ENCODE results near the gene SUSD4.

The SUSD4 gene

GRCh38 chr1:223248770-223249140 lies 115.2 kb downstream of the SUSD4 start:
- TF ChIP-seq, protein P1, sequence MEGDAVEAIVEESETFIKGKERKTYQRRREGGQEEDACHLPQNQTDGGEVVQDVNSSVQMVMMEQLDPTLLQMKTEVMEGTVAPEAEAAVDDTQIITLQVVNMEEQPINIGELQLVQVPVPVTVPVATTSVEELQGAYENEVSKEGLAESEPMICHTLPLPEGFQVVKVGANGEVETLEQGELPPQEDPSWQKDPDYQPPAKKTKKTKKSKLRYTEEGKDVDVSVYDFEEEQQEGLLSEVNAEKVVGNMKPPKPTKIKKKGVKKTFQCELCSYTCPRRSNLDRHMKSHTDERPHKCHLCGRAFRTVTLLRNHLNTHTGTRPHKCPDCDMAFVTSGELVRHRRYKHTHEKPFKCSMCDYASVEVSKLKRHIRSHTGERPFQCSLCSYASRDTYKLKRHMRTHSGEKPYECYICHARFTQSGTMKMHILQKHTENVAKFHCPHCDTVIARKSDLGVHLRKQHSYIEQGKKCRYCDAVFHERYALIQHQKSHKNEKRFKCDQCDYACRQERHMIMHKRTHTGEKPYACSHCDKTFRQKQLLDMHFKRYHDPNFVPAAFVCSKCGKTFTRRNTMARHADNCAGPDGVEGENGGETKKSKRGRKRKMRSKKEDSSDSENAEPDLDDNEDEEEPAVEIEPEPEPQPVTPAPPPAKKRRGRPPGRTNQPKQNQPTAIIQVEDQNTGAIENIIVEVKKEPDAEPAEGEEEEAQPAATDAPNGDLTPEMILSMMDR (conservative IDR thresholded peaks at IDR 0.05), result no peak
- H3K27ac ChIP-seq, result no peak overlapping the region

GRCh38 chr1:223248001-223248769 lies 115.8 kb downstream of the SUSD4 start:
- no peak overlapping the region for H3K27ac ChIP-seq
- TF ChIP-seq, protein P1 (conservative IDR thresholded peaks at IDR 0.05), result no peak

DNA sequence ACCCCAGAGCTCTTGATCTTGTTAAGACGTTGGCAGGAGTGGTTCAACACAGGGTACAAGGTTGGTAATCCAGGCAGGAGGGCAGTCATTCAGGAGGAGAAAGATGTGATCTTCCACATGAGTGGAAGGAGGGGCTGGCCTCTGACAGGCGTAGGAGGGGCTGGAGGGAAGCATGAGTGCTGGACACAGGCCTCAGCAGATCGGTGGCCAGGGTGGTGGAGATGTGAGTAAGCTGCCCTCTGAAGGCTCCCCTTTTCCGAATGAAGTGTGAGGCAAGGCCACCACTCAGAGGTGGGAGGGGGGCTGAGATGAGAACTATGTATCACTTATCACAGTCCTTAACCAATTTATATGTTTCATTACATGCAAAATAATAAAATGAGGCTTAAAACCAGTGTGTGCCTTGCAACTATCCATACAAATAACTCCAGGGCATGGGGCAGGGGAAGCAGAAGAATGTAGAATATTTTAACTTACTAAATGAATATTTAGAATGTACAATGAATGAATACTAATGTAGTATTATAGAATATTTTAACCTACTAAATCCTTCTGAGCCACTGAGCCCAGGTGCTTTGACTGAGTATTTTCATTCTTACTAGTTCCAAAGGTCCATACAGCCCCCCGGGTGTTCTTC lies 117.4 kb downstream of the SUSD4 start:
- TF ChIP-seq, protein P1 (conservative IDR thresholded peaks at IDR 0.05), result no peak
- H3K27ac ChIP-seq, result no peak overlapping the region

DNA sequence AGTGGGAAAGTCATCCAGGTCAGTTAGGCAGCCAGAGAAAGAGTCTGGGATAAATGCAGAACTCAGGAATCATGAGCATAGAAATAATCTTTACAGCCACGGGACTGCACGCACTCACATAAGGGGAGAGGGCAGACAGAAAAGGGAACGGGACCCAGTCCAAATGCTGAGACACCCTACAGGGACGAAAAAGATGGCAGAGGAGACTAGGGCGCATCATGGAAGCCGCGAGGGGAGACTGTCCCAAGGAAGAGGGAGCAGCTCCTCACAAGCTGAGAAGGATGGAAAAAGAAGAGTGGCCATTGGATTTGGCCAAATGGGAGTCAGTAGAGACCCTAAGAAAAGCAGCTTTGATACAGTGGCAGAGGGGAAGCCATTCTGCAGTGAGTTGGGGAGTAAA lies 118.0 kb downstream of the SUSD4 start:
- TF ChIP-seq, protein P1 (conservative IDR thresholded peaks at IDR 0.05), result no peak
- no peak overlapping the region for H3K27ac ChIP-seq

DNA sequence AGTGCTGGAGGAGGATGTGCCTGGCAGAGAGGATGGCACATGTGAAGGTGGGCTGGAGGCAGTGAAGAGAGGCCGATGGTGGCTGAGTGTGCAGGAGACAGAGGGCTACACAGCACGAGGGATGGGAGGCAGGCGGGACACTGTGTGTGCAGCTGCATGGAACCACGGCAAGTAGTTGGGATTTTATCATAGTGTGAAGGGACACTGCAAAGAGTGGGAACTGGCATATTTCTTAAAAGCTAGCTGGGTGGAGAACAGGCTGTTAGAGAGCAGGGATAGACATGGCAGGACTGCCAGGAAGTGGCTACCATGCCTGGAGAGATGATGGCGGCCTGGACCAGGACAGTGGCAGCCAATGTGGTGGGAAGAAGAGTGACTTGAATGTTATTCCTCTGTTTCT lies 118.6 kb downstream of the SUSD4 start:
- H3K27ac ChIP-seq, result no peak overlapping the region

DNA sequence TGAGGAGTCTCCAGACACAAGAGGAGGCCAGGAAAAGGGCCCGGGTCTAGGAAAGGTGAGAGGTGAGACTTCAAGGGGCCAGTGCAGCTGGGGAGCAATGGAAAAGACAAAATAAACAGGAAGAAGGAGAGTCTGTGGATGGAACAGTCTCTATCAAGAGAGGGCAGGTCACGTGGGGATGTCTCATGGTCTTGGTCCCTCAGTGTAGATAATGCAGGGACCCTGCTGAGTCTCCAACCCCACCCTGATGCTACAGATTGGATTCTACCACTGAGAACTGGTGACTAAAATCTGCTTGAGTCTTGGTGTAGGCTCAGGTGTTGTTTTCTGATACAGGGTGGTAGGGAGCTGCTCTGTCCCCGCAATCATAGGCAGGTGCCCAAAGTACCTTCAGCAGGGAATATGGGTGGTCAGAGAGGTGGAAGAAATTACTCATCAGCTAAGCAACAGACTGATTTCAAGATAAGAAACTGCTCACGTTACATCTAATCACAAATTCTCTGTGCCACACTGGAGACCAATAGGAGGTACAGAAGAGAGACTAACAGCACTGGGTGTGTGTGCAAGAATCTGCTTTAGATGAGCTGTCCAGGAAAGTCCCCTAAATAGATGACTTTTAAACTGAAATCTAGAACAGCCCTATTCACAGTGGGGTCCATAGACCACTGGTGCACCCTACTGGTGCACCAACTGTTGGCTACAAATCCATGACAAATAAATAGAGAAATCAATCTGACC lies 119.4 kb downstream of the SUSD4 start:
- H3K27ac ChIP-seq, result no peak overlapping the region
- TF ChIP-seq, protein P1 (conservative IDR thresholded peaks at IDR 0.05), result no peak

More for the DNA sequence above, 118.6 kb downstream of the SUSD4 start:
- TF ChIP-seq, protein P1 (conservative IDR thresholded peaks at IDR 0.05), result no peak

DNA sequence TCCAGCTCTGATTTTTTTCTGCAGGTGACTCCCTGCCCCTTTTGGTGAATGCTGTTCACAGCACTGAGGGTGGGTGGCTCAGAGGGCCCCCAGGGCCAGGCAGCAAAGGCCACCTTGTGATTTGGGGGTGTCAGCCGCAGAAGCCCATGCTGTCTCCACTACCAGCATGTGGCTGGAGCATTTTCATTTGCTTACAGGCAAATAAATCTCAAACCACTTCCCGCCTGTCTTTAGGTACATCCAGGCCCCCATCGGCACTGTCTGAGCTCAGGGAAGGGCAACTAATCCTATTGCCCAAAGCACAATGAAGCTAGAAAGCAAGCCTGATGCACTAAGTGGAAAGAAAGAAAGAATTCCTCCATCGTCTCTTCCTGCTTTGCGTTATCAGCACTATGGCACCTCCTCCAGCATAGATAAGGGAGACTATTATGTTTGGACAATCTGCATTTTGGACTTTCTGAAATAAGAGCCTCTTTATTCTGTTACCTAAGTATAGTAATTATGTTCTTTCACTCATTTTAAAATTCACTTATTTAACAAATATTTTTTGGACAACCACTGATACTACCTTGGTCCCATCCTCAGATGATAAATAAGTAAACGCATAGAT lies 120.4 kb downstream of the SUSD4 start:
- H3K27ac ChIP-seq, result no peak overlapping the region
- TF ChIP-seq, protein P1 (conservative IDR thresholded peaks at IDR 0.05), result no peak
